Midbrain (tissue), 1 donor: ENCODE results near the gene PADI2.
A peak's percentile ranks its signal among the peaks of the same experiment; 100 is the strongest.

Experiments
- DNase-seq: peaks from one replicate; lab custom pipeline; 2025; lab: John Stamatoyannopoulos, UW

PADI2 gene

DNA sequence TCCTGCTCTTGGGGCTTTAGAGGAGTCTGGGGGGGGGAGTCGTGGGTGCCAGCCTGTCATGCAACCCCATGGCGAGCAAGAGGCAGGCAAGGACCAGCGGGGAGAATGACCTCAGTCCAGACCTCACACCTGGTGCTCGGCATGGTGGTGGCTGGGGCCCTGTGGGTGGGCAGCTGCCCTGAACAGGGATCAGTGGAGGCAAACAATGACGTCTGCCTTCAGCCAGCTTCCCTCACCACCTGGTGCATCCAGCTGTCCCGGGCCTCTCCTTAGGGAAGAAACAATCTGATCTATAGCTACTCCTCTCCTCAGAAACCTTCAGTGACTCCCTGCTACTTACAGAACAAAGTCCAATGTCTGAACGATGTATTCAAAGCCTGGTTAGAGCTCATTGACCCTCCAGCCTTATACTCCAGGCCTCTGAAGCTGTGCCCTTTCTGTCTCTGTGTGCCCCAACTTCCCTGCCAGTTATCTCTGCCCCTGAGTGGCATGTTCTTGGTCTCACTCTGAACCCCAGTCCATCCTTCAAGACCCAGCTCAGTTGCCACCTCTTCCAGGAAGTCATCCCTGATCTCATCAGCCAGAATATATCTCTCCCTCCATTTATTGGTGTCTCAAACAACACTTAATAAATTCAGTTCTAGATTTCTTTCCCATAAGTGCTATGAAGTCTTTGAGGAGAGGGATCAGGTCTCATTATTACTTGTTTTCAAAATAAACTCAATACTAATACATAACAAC, 6.6 kb downstream of the PADI2 start:
- DNase-seq, result no peak

DNA sequence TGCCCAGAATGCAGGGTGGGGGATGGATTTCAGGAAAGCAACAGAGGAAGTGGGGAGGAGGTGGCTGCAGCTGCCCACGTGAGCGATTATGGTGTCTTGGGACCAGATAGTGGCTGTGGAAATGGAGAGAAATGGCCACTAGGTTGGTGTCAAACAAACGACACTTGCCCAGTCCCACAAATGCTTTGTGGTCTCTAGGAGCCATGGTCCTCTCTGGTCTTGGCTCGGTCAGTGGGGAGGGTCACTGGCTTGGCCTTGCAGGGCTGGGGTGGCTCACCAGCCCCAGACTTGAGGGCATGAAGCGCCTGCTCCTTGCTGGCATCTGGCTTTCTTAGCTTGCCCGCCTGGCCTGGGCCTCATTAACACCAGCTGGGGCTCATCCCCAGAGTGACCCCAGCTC, 7.2 kb downstream of the PADI2 start:
- DNase-seq, result no peak

DNA sequence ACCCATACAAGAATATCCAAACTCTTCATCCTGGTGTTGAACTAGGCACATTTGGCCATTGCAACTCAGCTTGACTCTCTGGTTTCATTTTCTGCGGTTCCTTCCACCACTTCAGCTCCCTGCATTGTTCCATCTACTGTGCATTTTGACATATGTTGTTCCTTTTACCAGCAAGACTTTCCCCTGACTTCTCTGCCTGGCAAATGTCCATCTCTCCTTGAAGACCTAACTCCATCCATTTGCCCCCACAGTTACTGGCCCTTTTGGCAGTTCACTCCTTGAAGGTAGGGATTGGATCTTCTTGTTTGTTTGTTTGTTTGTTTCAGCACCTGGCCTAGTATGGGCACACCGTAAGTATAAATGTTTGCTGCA, 8.7 kb downstream of the PADI2 start:
- no peak for DNase-seq

DNA sequence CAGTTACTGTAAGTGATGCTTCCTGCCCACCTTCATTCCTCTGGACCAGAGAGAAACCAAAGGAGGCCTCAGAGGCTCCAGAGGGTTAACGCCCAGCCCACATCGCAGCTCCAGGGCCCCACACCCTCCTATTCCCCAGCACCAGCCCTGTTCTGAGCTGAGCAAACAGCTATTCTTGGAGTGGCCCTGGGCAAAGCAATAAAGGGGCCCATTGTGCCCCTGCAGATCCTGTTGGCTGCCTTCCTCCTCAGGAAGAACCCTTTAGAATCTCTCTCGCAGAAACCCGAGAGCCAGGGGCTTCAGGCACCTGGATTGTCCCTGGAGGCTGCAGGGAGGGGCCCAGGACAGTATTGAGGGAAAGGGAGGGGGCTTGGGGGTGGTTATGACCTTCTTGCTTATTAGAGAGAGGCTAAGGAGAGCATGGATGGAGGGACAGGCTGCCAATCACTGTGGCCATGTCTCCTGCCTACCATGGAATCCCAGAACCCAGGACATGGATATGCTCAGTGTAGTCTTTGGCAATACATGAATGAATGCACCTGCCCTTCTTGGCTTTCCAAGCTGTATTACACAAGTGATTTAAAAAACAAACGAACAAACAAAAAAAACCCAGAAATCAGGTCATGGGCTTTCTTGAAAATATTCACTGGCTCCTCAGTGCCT, 9.2 kb downstream of the PADI2 start:
- peak; percentile 90 for DNase-seq

DNA sequence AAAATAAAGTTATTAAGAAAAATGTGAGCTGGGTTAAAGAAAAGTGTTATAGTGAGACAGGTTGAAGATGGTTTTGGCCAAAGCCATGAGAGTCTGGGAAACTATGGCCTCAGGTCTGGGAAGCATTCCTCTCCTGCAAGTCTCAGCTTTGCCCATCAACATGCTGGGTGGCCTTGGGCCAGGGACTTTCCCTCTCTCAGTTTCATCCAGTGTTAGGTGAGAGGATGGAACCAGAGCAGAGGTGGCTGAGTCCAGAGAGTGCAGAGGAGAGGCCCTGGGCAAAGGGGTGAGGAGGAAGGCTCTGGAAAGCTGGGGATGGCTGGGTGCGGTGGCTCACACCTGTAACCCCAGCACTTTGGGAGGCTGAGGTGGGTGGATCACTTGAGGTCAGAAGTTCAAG, 10.5 kb downstream of the PADI2 start:
- no peak for DNase-seq

DNA sequence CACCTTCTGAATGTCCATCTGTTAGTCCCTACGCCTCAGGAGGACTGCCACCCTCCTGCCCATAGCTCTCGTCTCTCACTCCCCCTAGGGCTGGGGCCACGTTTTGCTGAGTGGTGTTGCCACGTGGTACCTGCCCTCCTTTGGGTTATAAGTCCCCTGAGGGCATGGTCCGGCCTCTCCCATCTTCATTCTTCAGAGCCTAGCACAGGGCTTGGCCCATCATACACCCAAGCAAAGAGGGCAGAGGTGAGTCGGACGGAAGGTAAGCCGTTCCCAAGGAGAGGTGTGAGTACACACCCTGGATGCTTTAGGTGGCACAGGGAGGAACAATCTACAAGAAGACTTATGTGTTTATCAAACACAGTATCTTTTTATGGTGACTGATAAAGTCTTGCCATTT, 10.9 kb downstream of the PADI2 start:
- DNase-seq, result no peak

DNA sequence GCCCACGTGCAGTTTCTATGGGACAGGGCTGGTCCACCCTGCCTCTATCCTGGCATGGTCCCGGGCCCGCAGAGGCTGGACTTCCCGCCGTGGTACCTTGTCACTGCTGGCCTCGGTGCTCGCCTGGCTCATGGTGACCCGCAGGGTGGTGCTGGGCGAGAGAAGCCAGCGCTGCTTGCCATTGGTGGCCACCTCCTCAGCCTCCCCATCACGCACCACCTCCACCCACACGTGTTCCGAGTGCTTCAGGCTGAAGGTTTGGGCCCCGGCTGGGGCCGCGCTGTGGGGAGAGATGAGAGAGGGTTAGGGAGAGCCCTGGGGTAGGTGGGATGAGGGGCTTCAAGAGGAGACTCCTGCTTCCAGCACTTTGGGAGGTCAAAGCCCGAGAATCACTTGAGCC, 14.5 kb downstream of the PADI2 start:
- DNase-seq, result no peak

DNA sequence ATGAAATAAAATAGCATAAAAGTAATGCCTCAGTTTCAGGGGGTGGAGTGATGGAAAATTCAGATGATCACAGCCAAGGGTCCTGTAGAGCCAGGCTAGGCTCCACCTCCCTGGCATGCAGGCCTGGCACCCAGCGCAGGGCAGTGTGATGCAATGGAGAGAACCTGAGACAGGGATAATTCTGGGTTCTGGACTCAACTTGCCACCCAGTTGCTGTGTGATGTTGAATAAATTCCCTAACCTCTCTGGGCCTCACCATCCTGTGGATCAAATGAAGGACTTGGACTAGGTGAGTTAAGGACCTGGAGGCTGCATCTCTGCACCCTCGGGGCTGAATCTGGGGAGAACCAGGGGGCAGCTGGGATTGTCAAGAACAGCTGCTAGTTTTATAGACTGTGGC, 17.0 kb downstream of the PADI2 start:
- no peak for DNase-seq

DNA sequence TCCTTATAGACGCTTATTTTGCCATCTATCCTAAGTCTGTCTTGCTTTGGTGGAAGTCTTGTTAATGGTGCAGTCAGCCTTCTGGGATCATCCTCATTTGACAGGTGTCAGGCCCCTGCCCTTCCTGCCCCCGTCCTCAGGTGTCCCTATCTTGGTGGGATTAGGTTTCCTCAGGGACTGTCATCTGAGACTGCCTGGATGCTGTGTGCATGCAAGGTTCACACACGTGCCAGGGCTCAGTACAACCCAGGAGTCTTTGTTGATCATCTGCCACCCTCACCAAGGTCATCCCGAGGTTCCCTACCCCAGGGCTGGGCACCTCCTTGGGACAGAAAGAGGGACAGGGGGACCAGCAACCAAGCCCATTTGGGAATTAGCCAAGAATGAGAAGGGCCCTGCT, 18.0 kb downstream of the PADI2 start:
- no peak for DNase-seq

DNA sequence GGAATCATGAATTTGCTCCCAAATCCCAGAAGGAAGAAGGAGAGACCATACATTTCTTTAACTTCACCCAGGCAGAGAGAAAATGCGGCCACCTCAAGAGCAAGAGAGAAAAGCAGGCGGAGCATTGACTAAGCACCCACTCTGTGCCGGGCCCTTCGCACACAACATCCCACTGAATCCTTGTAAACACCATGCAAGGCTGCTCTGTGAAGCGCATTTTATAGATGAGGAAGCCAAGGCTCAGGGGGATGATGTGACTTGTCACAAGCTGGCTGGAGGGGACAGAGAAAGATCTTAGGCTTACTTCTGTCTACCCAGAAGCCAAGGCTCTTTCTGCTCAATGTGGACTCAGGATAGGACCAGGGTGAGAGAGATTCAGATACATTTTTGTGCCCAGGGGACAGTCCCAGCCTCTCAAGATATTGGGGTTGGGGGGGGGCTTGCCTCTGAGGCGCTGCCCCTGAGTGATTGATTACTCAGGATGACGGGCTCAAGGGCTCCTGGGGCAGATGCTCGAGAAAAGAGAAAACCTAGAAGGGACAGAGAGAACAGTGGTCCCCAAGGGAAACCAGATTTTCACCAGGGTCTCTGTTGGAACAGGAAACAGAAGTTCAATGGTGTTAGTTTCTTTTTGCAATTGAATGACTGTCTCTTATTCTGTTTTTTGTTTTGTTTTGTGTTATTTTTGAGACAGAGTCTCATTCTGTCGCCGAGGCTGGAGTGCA, 19.5 kb downstream of the PADI2 start:
- DNase-seq, result no peak

DNA sequence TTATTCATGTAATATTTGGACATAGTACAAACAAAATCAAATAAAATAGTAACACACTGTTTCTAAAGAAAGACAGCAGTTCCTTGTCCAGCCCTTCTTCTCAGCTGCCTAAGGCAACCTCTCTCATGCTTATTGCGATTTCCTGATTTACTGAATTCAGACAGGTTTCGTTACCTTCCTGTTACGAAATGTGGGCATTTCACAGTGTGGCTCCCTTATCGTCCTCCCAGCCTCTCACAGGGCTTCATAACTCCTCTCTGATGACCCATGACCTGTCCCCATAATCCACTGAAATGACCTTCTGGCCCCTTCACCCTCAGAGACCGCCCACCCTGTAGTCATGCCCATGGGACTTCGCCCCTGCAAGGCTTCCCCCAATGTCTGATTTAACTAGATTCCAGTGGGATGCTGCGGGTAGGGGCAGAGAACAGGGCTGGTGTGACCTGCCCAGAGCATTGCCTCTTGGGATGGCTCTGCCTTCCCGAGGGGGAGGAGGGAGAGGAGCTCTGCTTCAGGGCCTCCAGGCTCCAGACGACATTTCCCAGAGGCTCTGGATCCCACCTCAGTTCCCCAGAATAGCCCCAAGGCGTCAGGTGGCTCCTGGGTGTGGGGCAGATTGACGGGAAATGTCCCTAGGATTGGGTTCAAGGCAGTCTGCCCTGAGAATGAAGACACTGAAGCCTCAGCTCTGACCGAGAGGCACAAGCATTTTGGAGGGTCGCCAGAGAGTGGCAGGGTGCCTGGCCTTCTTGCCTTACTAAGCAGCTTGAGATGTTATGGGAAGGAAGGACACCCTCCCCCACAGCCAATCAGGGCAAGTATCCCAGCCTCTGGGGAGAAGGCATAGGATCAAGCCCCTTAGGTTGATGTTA, 20.6 kb downstream of the PADI2 start:
- DNase-seq, result peak; percentile 62

DNA sequence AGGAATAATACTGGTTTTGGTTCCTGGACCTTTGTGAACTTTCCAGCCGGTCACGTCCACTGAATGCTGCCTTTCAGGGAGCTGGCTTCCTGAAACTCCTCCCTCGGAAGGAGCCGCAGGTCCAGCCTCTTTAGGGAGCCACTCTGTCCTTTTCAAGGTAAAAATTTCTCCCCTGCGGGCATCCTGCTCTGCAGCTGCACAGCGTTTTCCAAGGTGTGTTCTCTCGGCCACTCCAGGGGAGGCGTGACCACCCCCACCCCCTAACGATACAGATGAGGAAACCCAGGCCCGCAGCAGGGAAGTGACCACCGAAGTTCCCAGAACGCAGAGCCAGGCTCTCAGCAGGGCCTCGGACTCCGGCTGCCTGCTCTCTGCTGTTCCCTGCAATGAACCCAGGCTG, 21.5 kb downstream of the PADI2 start:
- DNase-seq, result no peak

DNA sequence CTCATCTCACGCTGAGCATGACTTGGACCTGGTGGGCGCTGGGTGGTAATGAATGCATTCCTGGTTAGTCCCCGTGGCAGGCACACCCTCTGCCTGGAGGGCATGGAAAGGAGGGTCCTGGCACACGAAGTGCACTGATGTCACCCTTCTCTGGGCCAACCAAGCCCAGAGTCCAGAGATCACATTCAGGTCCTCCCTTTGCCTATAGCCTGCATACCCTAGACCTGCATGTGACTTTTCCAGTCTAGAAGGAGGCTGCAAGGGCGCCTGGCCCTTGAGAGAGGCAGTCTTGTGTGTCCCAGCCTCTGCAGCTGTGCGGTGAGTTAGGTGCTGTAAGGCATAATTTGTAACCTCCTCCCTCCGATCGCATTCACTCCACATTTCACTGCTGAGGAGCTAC, 22.1 kb downstream of the PADI2 start:
- no peak for DNase-seq

DNA sequence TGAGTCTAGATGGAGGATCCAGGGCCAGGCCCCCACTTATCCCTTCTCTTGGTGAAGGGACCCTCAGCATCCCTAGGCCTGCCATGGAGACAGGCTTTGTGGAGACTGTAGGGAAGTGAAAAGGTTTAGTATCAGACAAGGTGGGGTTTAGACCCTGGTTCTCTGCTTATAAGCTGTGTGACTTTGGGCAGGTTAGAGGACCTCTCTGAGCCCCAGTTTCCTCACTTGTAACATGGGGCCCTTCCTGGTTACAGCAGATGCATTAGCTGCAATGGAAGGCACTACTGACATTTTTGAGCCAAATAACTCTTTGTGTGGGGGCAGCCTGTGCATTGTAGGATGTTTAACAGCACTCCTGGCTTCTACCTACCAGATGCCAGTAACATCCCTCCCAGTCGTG, 22.7 kb downstream of the PADI2 start:
- no peak for DNase-seq

DNA sequence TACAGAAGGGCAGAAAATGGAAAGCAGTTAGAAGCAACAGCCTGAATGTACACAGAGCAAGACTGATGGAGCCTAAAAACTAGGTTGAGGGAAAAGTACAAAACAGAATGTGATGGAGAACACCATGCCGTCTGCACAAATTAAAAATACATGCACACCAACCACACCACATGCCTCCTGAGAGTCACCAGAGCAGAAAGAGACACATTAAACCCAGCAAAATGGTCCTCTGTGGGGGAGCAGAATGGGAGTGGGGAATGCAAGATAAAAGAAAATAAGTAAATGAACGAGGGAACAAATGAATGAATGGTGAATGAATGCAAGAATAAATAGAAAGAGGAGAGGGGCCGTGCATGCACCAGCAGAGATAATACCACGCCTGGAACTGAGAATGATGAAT, 24.1 kb downstream of the PADI2 start:
- no peak for DNase-seq

DNA sequence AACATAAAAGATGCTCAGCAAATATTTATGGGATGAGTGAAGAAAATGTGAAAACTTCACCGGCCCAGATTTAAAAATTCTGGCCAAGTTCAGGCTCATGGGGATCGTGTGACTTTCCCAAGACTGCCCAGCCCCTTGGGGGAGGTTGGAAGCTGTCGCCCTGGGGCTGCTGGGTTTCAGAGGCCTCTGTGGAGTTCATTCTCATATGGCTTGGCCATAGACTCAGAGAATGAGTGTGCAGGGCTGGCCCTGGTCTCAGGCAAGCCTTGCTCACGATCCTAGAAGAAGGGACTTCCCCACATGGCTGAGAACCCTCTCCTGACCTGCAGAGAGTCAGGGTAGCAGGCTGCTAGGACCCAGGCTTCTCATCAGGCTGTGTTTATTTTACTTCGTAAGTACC, 24.6 kb downstream of the PADI2 start:
- DNase-seq, result no peak

DNA sequence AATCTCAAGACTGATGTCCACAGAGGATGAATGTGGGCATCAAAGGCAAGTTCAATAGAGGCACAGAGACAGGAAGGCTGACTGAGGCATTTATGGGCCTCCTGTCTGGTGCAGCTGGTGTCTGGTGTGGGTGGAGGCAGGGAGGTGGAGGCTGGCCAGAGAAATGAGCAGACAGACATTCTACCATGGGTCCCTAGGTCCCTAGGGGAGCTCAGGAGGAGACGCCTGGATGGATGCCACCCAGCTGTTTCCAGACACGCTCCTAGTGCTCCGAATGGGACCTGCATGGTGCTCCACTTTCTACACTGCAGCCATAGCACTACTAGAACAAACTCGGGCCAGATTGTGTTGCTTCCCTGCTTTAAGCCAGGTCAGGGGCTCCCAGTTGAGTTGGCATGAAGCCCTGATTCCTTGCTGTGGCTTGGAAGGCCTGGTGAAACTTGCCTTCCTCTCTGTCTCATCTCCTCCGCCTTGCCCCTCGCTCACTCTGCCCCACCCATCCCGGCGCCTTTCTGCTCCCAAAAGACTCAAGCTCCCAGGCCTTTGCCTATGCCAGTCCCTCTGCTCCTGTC, 25.3 kb downstream of the PADI2 start:
- DNase-seq, result no peak

DNA sequence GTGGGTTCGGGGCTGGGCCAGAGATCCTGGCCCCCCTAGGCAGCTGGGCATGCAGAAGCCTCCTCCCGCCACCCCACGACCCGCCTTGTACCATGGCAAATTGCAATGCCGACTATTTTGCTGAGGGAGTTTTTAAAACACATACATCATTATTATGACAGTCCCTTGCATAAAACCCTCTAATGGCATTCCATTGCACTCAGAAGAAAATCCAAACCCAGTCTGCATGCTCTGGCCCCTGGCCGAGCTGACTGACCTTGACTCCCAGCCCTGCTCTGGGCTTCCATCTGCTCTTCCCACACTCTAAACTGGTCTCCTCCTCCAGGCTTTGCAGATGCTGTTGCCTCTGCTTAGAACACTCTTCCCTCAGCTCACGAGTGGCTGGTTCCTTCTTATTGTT, 28.0 kb downstream of the PADI2 start:
- no peak for DNase-seq

DNA sequence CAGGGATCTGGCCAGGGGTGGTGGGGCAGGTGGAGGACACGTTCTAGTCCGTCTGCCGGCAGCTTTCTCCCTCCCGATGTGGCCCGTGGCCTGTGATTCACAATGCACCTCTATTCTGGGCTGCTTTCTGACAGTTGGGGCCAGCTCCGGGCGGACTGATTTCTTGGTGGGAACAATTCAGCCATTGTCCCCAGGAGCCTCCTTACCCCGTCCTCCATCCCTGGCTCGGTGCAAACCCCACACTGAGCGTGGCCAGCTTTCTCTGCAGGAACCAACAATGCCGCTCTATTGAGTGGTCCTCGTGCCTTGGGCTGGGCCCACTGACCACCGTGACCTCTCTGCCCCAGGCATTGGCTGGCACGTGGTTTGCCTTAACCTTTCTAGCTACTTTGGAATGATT, 29.7 kb downstream of the PADI2 start:
- peak; percentile 92 for DNase-seq

DNA sequence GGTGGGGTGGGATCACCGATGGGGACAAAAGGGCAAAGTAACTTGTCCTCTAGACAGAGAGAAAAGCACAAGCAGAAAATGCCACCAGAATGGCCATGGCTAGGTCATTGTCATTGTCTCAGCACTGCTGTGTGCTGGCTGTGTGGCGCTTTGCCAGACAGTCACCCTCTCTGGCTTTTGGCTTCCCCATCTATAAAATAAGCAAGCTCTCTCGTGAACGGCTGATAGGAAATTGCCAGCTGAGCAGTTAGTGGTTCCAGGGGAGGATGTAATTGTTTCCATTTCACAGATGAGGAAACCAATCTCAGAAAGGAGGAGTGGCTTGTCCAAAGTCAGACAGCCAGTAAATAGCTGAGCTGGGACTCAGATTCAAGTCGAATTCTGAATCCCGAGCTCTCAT, 32.5 kb downstream of the PADI2 start:
- DNase-seq, result no peak

DNA sequence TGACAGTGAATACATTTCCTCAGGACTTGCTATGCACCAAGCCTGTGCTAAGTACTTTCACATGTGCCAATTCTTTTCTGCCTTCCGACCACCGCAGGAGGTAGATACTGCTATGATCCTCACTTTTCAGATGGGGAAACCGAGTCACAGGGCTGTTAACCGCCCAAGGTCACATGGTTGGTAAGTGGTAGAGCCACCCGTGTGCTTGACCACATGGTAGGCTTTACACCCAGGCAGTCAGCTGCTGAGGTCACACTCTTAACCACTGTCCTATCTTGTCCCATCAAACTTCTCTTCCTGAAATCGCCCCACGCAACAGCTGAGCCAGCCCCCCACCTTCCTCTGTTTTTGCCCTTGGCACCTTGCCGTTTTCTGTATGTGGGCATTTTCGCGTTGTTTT, 34.5 kb downstream of the PADI2 start:
- no peak for DNase-seq

DNA sequence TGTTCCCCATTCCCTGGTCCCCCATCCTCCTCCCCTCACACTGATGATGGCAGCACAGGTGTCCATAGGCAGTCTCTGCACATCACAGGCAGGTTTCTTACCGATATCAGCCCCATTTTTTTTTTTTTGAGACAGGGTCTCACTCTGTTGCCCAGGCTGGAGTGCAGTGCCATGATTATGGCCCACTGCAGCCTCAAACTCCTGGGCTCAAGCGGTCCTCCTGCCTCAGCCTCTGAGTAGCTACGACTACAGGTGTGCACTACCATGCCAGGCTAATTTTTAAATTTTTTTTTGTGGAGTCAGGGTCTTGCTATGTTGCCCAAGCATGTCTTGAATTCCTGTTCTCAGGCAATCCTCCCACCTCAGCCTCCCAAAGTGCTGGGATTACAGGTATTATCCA, 36.5 kb downstream of the PADI2 start:
- no peak for DNase-seq
